Measurements from ENCODE around the gene ARF3. TPM values are rescaled to one million over a fixed set of nuclear protein-coding genes. Genes with fewer than 3 reads are reported as not detected.
A peak's percentile ranks its signal among the peaks of the same experiment; 100 is the strongest.

ARF3 gene
- polyA plus RNA-seq, 2 of the 4 experiments (the other 2 are of a cell fraction): 138 to 287 TPM

- ATAC-seq: no peak
- Histone ChIP-seq H3K4me2 (no peak overlapping the region), H3K4me3 (no peak overlapping the region), H3K27ac (no peak overlapping the region), H3K4me1 (0 out of 3 replicates have a peak, but pooled peaks cover 4% of the 10 kb centered on the region), H3K9me3 (no peaks in the 10 kb centered on the region)
- 78% methylated on average over 2 of the region's 2 CpGs for WGBS (ENCODE audit: missing lambda C conversion rate)
- ChIA-PET CTCF (interaction anchor here (0.6 to 6.8 kb wide), 6 partner anchors 9 to 237 kb away, joined by 3 to 107 read pairs (median 16); partner anchors contain the start of gene DDX23), POLR2A (interaction anchor here (3.1 kb wide), 1 partner anchor 34 kb away, joined by 19 read pairs; the partner anchor contains the start of gene RND1)
- FAIRE-seq: no peak
- DNase-seq (ENCODE audit: low read depth in 1 of 2, low spot score in 1 of 2): no peak
- TF ChIP-seq NFE2L2 (conservative IDR thresholded peaks at IDR 0.05; ENCODE audit: low read length): no peak
- no peak for TF ChIP-seq ZSCAN20 (CRISPR knock-in tag; IDR thresholded peaks at IDR 0.05)
- TF ChIP-seq ZNF302 (CRISPR knock-in tag; IDR thresholded peaks at IDR 0.05): no peak
- TF ChIP-seq BCL3 (IDR thresholded peaks at IDR 0.05): no peak
- no peak for TF ChIP-seq RAD21 (conservative IDR thresholded peaks at IDR 0.05 in 1 of 2, IDR thresholded peaks at IDR 0.05 in 1 of 2)
- TF ChIP-seq EHF (CRISPR knock-in tag; IDR thresholded peaks at IDR 0.05): no peak
Observed at GRCh38 chr12:48899651-48900050, 57.6 kb downstream of the ARF3 start.

GRCh38 chr12:48894271-48894670 lies 63.0 kb downstream of the ARF3 start:
- no peak overlapping the region for H3K27ac ChIP-seq
- H3K4me2 ChIP-seq: no peak overlapping the region
- no peaks in the 10 kb centered on the region for H3K9me3 ChIP-seq
- DNase-seq (ENCODE audit: low read depth in 1 of 2, low spot score in 1 of 2) (no peak), FAIRE-seq (no peak), ATAC-seq (no peak)
- H3K4me3 ChIP-seq: no peak overlapping the region
- TF ChIP-seq MAFK (IDR thresholded peaks at IDR 0.05; ENCODE audit: partially characterized antibody): peak; percentile 25
- no peak for TF ChIP-seq HOXA7 (CRISPR knock-in tag; IDR thresholded peaks at IDR 0.05)
- ChIA-PET CTCF (interaction anchor here (1.8 to 4.2 kb wide), 2 partner anchors 9 to 41 kb away, joined by 7 to 34 read pairs; partner anchors contain the start of gene DDX23), POLR2A (interaction anchor here (1.1 kb wide), 1 partner anchor 42 kb away, joined by 3 read pairs; the partner anchor contains the start of gene DDX23)
- H3K4me1 ChIP-seq: peaks cover 6% of the 10 kb centered on the region; the same call in 2 of the 3 replicates
- WGBS (ENCODE audit: missing lambda C conversion rate): 72% methylated on average over 1 of the region's 1 CpG

- peak in 1 of 2 experiments; percentile 80 for DNase-seq (ENCODE audit: low read depth in 1 of 2, low spot score in 1 of 2)
- 19% methylated on average over 34 of the region's 37 CpGs for WGBS (ENCODE audit: missing lambda C conversion rate)
- Histone ChIP-seq H3K9me3 (no peaks in the 10 kb centered on the region), H3K4me3 (peak overlapping the region; percentile 38), H3K4me1 (peaks cover 24% of the 10 kb centered on the region), H3K4me2 (peak overlapping the region; percentile 86), H3K27ac (peak overlapping the region; percentile 51 to 76)
- TF ChIP-seq EHMT2 (IDR thresholded peaks at IDR 0.05; ENCODE audit: low read depth) (no peak), NR3C1 (IDR thresholded peaks at IDR 0.05) (no peak), CHD4 (IDR thresholded peaks at IDR 0.05; ENCODE audit: borderline replicate concordance) (no peak), MAX (IDR thresholded peaks at IDR 0.05) (0 out of 2 replicates have a peak, but pooled peaks have one; percentile 22), TP53 (CRISPR knock-in tag; IDR thresholded peaks at IDR 0.05) (0 out of 2 replicates have a peak, but pooled peaks have one; percentile 30), HMGXB4 (CRISPR knock-in tag; IDR thresholded peaks at IDR 0.05; ENCODE audit: borderline replicate concordance) (0 out of 2 replicates have a peak, but pooled peaks have one; percentile 61), CTCF (IDR thresholded peaks at IDR 0.05) (peak; percentile 94), RAD21 (conservative IDR thresholded peaks at IDR 0.05 in 1 of 2, IDR thresholded peaks at IDR 0.05 in 1 of 2) (peak; percentile 98 to 99), JUN (IDR thresholded peaks at IDR 0.05) (0 out of 5 replicates have a peak, but pooled peaks of 1 of the 2 experiments have one; percentile 20), SMC3 (IDR thresholded peaks at IDR 0.05) (peak; percentile 100)
- FAIRE-seq: no peak
- ATAC-seq: peak; percentile 97 to 98
- ChIA-PET POLR2A (interaction anchor here (1.0 to 3.7 kb wide), 5 partner anchors 8 to 38 kb away, joined by 3 to 63 read pairs (median 4); partner anchors contain the start of genes DDX23 and RND1), CTCF (interaction anchor here (0.6 to 33.1 kb wide), 41 partner anchors 11 to 380 kb away, joined by 3 to 1365 read pairs (median 9); partner anchors contain the start of genes CCNT1, DDX23, DHH and FKBP11)
Observed at GRCh38 chr12:48890657-48891418, 66.4 kb downstream of the ARF3 start.
